Measurements from ENCODE around the gene NCL.
A peak's percentile ranks its signal among the peaks of the same experiment; 100 is the strongest.
"Not testable (repeated sequence)": the region's sequence is repeated elsewhere in the genome, so short reads cannot be mapped to it uniquely, and the experiment has no call there.

Gene NCL

DNA sequence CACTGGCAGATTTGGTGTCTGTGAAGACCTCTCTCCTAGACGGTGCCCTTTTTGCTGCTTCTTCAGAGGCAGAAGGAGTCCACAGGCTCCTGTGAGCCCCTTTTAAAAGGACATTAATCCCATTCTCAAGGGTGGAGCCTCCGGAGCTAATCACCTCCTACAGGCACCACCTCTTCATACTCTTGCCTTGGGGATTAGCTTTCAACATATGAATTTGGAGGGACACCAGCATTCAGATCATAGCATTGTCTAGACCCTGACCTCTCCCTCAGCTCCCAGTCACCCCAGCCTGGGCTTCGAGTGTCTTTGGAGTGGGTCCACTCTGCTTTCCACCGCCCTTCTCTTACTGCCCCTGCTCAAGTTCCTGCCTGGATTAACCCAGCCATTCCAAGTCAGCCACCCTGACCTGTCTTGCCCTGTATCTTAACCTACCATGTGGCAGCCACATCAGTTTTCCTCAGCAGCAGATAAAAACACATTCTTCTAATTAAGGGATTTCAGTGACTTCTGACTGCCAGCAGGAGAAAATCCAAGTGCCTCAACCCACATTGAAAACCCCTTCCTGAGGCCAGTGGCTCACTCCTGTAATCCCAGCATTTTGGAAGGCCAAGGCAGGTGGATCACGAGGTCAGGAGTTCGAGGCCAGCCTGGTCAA, 6.1 kb upstream of the NCL start:
- DNase-seq, result peak in 1 of 42 donors; percentile 22
- intact Hi-C loops (cut with DNase I), result no loop called here

DNA sequence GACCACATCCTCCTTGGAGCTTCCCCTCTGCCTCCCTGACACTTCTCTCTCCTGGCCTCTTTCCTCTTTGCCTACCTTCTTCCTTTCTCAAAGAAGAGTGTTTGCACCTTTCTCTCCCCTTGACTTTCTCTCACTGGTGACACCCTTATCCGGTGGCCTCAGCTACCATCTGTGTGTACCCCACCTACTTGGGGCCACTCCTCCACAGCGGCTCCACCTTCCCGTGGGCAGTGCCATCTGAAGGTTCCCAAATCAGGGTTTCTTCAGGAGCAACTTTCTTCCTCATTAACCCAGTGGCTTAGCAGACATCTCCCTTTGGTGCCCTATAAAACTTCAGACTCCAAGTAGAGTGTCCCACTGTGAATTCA, 5.3 kb upstream of the NCL start:
- DNase-seq, result peak in 1 of 42 donors; percentile 7
- intact Hi-C loops (cut with DNase I), result no loop called here

GRCh38 chr2:231467613-231468530, 3.6 kb upstream of the NCL start:
- peak in 4 of 42 donors; percentile 0 to 29 (median 8) for DNase-seq
- intact Hi-C loops (cut with DNase I), result no loop called here

DNA sequence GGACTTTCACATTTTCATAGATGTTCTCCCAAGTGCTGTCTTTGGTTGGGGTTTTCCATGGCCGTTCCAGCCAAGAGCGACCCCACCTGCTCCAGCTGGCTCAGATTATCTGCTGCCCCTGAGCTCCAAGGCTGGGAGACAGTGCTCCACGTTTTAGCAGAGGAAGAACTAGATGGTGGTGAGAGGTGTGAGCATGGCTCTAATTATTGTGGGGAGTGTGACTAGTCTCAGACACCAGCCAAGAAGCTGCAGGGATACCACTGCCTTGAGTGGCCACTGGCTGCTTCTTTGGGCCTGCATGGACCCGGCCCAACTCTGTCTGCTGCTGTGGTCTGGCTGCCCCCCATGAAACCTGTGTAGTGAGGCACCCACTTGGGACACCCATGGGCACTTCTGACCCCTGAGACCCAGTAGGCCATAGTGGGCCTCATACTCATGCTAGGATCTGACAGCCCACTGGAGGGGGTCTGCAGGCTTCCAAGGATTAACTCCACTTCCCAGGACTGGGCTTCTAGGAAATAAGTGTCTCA, 2.8 kb upstream of the NCL start:
- intact Hi-C loops (cut with DNase I), result no loop called here
- DNase-seq, result peak in 2 of 42 donors; percentile 11 to 25

GRCh38 chr2:231464576-231465540, 574 bp upstream of the NCL start:
- peak in 39 of 42 donors; percentile 33 to 99 (median 97) for DNase-seq
- intact Hi-C loops (cut with DNase I), result loop anchor here (2.0 kb wide), 1 partner anchor 50 kb away; no protein-coding TSS in a partner anchor

DNA sequence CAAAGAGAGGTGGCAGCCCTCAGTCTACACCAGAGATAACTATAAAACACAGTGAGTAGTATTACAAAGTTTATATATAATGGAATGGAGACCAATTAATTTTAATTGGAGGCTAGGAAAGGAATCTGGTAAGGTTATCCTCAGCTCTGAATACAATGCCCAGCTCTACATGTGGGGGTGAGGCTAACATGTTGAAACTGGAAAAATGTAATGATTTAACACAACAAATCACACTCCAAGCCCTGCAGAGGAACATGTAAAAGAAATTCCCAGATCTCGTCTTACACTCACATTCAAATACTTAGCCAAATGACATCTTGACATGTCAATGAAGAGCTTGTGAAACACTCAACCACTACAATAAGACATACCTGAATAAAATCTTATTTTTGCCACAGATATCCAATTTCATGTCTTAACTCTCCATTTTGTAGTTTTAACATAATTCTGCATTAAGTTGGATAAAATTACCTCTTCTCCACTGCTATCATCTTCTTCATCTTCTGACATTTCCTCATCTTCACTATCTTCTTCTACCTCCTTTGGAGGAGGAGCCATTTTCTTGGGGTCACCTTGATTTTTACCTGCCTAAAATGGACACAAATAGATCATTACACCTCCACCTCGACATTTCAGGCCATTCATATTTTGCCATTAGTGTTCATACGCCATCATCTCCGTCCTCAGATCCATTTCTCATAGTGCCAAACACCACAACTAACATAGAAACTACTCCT, 1.4 kb downstream of the NCL start:
- no peak for DNase-seq
- intact Hi-C loops (cut with DNase I), result no loop called here

- peak in 1 of 42 donors; percentile 7 for DNase-seq
- intact Hi-C loops (cut with DNase I), result no loop called here
These were observed 2.7 kb downstream of the NCL start for GRCh38 chr2:231461516-231461971.

DNA sequence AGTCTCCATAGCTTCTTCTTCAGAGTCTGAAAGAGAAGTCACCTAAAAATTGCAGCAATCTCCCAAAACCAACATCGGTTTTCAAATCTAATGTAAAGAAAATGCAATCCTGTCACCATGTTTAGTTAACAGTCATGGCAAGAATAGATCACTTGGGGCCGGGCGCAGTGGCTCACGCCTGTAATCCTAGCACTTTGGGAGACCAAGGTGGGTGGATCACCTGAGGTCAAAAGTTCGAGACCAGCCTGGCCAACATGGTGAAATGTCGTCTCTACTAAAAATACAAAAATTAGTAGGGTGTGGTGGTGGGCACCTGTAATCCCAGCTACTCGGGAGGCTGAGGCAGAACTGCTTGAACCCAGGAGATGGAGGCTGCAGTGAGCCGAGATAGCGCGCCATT, 3.4 kb downstream of the NCL start:
- peak in 1 of 42 donors; percentile 29 for DNase-seq
- intact Hi-C loops (cut with DNase I), result not testable (repeated sequence)

- intact Hi-C loops (cut with DNase I), result no loop called here
- no peak for DNase-seq
These were observed 4.0 kb downstream of the NCL start for GRCh38 chr2:231460073-231460835.

GRCh38 chr2:231458368-231458767, 5.9 kb downstream of the NCL start:
- intact Hi-C loops (cut with DNase I), result loop anchor here (10.0 kb wide), 1 partner anchor 364 kb away; no protein-coding TSS in a partner anchor
- no peak for DNase-seq

DNA sequence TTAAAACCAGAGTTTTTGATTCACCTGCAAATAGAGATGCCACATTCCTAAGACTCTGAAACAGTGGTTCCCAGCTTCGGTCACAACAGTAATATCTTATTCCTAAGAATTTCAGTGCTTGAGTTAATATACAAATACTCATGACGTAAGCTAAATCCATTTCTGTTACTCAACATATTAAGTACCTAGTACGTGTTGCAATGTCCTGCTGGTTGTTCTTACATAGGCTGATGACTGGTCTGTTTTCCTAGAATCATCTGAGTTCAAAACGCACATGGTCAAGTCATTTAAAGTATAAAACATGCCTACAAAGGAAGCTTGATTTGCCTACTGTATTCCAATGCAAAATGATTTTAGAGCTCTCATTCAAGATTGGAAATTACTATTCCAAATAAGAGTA, 7.2 kb downstream of the NCL start:
- intact Hi-C loops (cut with DNase I), result loop anchor here (10.0 kb wide), 1 partner anchor 362 kb away; no protein-coding TSS in a partner anchor
- no peak for DNase-seq

DNA sequence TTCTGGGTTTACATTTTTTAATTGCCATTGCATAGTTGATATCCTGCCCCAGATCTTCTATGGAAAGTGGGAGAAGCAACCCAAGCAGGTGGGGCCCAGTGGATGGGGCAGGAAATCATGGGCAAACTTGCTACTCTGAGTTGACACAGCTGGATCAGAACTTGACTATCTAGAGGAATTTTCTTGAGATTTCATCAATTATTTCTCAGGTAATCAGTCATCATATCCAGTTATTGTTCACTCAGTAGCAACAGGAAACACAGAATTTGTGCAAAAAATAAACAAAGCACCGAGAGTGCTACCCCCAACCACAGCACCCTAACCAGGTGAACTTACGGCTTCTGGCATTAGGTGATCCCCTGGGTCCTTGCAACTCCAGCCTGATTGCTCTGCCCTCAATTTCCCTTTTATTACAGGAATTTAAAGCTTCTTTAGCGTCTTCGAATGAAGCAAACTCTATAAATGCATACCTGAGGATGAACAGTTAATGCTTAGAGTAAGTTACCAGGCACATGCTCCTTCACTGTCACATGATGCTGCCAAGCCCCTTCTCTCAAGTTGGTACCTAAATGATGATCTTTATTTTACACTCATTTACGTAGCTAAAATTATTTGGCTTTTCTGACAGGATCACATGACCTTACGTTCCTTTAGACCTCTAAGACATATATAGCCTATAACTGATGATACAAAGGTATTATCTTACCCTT, 7.8 kb downstream of the NCL start:
- intact Hi-C loops (cut with DNase I), result loop anchor here (10.0 kb wide), 1 partner anchor 362 kb away; no protein-coding TSS in a partner anchor

GRCh38 chr2:231455890-231456289, 8.4 kb downstream of the NCL start:
- intact Hi-C loops (cut with DNase I), result loop anchor here (10.0 kb wide), 1 partner anchor 361 kb away; no protein-coding TSS in a partner anchor
- DNase-seq, result no peak

More for the DNA sequence above, 7.8 kb downstream of the NCL start:
- peak in 1 of 42 donors; percentile 7 for DNase-seq

DNA sequence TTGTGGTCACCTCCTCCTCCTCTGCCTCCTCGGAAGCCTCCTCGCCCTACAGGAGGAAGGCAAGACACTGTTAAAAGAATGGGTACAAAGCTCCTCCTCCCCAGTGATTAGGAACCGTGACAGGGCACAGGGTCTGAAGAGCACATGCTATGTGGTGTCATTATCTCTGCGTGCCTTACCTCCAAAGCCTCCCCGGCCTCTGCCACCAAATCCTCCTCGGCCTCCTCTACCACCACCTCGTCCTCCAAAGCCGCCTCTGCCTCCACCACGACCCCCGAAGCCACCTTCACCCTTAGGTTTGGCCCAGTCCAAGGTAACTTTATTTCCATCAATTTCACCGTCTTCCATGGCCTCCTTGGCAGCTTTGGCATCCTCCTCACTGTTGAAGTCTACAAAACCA, 9.1 kb downstream of the NCL start:
- intact Hi-C loops (cut with DNase I), result loop anchor here (10.0 kb wide), 1 partner anchor 360 kb away; no protein-coding TSS in a partner anchor
- DNase-seq, result no peak

DNA sequence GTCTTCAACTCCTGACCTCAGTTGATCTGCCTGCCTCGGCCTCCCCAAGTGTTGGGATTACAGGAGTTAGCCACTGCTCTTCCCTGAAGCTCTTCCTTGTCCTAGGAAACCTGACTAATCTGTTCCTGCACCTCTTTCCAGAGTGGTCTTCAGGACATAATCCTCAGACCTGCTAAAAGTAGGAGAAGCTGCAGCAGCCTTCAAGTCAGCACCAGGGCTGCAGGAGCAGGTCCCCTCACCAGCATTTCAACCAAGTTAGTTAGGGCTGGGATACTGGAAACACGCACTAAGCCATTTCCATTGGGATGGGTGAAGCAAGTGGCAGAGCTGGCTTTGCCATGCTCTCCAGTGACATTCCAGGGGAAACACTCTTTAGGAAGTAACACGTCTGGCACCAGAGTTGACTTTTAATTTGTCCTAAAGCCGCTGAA, 9.9 kb downstream of the NCL start:
- no peak for DNase-seq
- intact Hi-C loops (cut with DNase I), result loop anchor here (10.0 kb wide), 1 partner anchor 360 kb away; no protein-coding TSS in a partner anchor

All from head of caudate nucleus (tissue), 42 donors.